GM19324 (cell line): ENCODE measurements around the gene VEPH1.

Experiments used
- ATAC-seq: cut with Tn5 transposase; IDR thresholded peaks from one replicate; pipeline ENCODE4 v1.9.1; 2021; ENCODE audit warnings: mild to moderate bottlenecking, moderate library complexity; ENCODE audit not compliant: unreplicated experiment, low FRiP score

Gene VEPH1

DNA sequence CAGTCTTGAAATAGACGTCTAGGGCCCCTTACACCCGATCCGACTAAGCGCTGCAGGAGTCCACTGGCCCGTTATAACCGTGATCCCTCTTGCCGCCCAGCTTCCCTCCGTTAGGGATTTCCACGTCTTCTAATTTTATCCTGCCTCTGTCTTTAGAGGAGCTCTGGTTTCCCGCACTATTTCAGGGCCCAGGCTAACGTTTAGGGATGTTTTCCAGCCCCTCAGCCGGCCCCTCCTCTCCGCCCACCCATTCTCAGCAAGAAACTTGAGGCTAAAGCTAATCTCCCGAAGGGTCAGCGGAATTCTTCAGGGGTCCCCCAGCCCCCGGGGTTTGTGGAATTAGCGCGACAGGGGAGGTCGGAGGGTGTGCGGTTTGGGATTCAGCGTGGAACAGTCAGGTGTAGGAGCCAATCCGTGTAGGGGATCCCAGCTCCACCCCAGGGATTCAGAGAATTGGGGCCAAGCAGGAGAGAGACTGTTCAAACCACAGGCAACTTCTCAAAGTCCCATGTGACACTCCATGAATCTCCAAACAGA, 65.0 kb downstream of the VEPH1 start:
- ATAC-seq = no peak

- ATAC-seq = no peak
These were observed 66.5 kb downstream of the VEPH1 start, which contains the start of gene PTX3 for GRCh38 chr3:157436583-157437291. Gene PTX3, plus strand, starts transcription at chr3:157436850. Its CDS starts 84 bp downstream, at chr3:157436934.

- no peak for ATAC-seq
These were observed 73.5 kb downstream of the VEPH1 start for GRCh38 chr3:157429708-157430107.

DNA sequence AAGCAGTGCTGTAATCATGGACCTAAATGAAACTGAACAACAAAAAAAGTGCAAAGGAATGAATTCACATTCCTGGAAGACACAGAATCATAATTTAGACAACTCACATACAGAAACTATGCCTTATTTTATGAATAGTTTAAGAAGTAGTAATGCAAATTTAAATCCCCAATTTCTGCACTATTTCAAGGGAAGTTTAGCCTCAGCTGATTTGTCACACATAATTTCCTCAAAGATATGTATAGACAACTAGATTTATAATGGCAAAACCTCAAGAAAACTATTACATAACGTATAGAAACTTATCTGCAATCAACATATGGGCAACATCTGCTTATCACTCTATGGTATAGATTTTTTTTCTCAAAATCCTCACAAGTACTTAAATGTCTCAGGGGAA, 74.4 kb downstream of the VEPH1 start:
- ATAC-seq = no peak

DNA sequence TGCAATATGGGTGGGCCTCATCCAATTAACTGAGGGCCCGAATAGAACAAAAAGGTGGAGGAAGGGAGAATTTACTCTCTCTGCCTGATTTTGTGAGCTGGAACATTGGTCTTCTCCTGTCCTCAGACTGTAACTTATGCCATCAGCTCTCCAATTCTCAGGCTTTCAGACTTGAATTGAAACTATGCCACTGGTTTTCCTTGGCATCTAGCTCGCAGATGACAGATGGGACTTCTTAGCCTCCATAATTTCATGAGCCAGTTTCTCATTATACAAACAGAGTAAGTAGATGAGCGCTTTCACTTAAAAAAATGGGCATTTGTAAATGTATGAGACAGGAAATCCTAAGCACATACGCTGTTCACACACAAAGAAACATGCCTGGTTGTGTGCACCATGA, 75.3 kb downstream of the VEPH1 start:
- no peak for ATAC-seq

GRCh38 chr3:157423337-157423736, 79.9 kb downstream of the VEPH1 start:
- no peak for ATAC-seq

DNA sequence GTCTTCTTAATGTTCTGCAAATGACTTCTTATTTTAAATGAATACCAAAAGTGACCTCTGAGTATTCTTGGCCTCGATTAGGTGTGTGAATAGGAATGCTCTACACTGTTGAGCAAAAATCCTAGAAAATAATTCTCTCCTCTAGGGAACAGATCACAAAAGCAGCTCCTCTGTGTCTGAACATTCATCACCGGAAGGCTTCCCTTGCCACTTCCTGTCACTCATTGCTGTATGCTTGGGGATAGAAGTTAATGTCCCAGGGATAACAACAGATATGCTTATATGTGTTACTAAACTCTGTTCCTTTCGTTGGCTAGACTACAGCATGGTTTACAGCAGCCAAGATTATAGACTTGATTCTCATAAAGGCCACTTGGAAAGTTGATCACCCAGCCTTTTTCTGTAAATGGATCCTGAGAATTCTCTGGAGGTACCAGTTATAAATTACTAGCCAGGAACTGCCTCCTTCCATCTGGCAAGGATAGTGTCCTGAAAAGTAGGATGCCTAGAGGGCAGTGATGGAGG, 82.5 kb downstream of the VEPH1 start:
- ATAC-seq = no peak

- no peak for ATAC-seq
These were observed 85.1 kb downstream of the VEPH1 start for GRCh38 chr3:157418104-157418503.

GRCh38 chr3:157417247-157417646, 86.0 kb downstream of the VEPH1 start:
- no peak for ATAC-seq

- no peak for ATAC-seq
These were observed 86.7 kb downstream of the VEPH1 start for GRCh38 chr3:157416347-157417087.

GRCh38 chr3:157414861-157415260, 88.4 kb downstream of the VEPH1 start:
- no peak for ATAC-seq

DNA sequence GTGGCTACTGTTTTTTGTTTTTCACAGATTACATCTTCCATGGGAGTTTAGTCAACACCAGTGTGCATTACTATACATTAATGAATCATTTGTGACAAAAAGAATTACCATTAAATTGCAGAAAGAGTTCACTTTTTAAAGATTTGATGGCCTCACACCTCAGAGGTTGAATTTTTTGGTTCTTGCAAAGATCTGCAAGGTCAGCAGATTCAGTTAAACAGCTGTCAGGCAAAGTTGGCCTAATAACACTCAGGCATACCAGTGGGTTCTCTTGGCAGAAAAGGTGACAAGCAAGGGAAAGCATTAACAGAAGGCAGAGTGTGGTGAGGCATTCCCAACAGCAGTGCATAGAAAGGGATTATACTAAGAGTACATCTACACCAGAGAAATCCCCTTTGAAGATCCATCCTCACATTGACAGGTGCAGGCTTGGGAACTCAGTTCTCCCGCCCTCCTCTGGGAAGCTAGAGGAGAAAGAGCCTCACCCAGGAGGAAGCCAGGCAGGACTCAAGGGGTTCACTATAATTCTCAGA, 90.8 kb downstream of the VEPH1 start:
- no peak for ATAC-seq

GRCh38 chr3:157410945-157411344, 92.3 kb downstream of the VEPH1 start:
- no peak for ATAC-seq

GRCh38 chr3:157409516-157409915, 93.7 kb downstream of the VEPH1 start:
- ATAC-seq = no peak

- no peak for ATAC-seq
These were observed 94.6 kb downstream of the VEPH1 start for GRCh38 chr3:157408499-157409149.

DNA sequence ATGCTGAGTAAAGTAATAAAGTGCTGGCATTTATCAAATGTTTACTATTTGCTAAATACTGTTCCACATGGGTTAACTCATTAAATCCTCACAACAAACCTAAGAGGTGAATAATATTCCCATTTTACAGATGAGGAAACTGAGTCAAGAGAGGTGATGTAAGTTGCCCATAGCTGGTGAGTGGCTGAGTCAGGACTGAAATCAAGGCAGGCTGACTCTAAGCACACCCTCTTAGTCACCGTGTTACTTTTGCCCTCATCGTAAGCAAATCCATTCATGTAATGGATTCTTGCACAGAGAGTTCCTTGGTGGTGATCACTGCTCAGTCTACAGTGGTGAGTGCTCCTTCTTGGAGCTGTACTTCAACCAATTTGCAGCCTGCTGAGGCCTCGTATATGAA, 95.4 kb downstream of the VEPH1 start:
- no peak for ATAC-seq

DNA sequence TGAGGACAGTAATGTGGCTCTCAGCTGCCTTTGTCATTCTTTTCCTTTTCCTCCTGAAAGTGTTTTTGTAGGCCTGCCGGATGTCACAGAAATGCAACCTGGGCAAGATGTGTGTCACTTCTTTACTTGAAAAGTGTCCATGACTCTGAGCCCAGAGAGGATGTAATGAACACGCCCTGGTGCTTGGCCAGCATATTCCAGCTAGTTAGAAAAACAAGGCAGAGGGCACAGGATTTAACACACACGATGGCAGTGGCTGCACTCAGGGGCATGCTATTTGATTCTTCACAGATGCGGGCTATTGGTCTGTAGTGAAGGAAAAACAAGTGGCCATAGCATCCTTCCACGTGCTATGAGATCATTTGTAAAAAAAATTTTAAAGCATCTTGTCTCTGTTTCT, 96.8 kb downstream of the VEPH1 start:
- no peak for ATAC-seq

DNA sequence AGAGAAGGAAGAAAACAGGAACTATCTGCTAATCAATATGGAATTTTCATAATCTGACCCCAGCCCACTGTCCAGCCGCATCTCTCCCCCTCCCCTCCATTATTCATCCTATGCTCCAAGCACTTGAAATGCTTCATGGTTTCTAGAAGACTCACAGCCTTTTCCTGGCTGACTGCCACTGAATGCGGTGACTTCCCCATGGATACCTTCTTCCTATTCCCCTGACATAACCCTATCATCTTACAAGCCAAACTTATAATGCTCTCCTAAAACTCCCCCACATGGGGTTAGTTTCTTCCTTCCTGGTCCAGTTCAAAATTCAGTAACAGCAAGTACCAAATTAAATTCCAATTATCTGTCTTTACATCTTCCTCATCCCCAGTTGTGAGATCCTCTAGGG, 97.8 kb downstream of the VEPH1 start:
- ATAC-seq = no peak

DNA sequence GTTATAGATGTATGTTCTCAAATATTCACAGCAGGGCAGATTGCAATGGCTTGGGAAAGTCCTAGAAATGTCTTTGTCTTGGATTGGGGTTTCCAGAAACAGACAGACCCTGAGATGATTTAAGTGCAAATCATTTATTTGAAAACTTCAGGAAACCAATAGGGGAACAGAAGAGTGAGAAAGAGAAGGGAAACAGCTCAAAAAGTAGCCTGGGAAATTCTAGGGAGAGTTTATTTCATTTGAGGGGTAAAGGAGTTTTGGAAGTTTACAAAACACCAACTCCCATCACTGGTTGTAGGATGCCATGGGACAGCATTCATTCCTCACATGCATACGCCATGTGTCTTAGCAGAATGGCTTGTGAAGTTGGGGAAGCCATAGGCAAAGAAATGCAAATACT, 98.8 kb downstream of the VEPH1 start:
- ATAC-seq = no peak

DNA sequence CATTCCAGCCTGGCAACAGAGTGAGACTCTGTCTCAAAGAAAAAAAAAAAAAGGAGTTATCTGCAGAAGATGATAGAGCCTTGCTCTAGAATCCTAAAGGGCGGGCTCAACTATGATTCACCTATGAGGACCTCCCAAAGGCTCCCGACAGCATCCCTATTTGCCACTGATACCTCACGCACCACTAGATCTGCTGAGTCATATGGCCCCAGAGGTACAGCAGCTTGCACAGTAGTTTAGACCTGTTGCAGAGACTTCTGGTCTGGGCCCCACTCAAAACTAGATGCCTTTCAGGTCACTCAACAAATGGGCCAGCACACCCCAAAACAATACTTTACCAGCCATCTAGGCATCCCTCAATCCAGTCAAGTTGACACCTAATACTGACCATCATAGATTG, 104.6 kb downstream of the VEPH1 start:
- ATAC-seq = no peak

DNA sequence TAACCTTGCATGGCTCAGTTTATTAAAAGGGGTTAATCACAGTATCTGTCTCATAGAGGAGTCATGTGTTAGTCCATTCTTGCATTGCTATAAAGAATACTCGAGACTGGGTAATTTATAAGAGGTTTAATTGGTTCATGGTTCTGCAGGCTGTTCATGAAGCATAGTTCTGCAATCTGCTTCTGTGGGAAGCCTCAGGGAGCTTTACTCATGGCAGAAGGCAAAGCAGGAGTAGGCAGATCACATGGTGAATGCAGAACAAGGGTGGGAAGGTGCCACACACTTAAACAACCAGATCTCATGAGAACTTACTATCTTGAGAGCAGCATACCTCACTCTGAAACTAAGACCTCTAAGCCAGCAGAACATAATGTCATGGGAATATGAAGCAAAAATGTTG, 108.8 kb downstream of the VEPH1 start:
- ATAC-seq = no peak
